Neuronal stem cell (in vitro differentiated cells): ENCODE data around the gene RBM4.

Source experiments
- DNase-seq: peaks from one replicate; pipeline ENCODE4 v3.0.0-alpha.2; 2013; ENCODE audit warnings: low spot score
- H2AFZ ChIP-seq: one replicate; pipeline ENCODE4 v1.6.1; 2013; ENCODE audit warnings: mild to moderate bottlenecking, low read length, inconsistent platforms
- H2AK5ac ChIP-seq: 2 replicates; pipeline ENCODE4 v1.6.1; 2013; ENCODE audit warnings: low read depth, mild to moderate bottlenecking, inconsistent platforms, low read length, moderate library complexity, mixed read lengths
- H2BK120ac ChIP-seq: 2 replicates; pipeline ENCODE4 v1.6.1; 2013; ENCODE audit warnings: low read depth, mild to moderate bottlenecking, inconsistent platforms, low read length, moderate library complexity, mixed read lengths
- H2BK12ac ChIP-seq: one replicate; pipeline ENCODE4 v1.6.1; 2013; ENCODE audit warnings: low read length, inconsistent platforms
- H2BK15ac ChIP-seq: 2 replicates; pipeline ENCODE4 v1.6.1; 2013; ENCODE audit warnings: mild to moderate bottlenecking, low read length, inconsistent platforms, mixed read lengths
- H2BK5ac ChIP-seq: one replicate; pipeline ENCODE4 v1.6.1; 2013; ENCODE audit warnings: inconsistent platforms, mild to moderate bottlenecking, low read length, moderate library complexity
- H3K14ac ChIP-seq: one replicate; pipeline ENCODE4 v1.6.1; 2013; ENCODE audit warnings: low read length, inconsistent platforms
- H3K18ac ChIP-seq: 2 replicates; pipeline ENCODE4 v1.6.1; 2013; ENCODE audit warnings: low read length, inconsistent platforms
- H3K23ac ChIP-seq: 2 replicates; pipeline ENCODE4 v1.6.1; 2013; ENCODE audit warnings: low read depth, mild to moderate bottlenecking, mixed read lengths, low read length, inconsistent platforms; ENCODE audit not compliant: poor library complexity
- H3K27ac ChIP-seq: replicated peaks from 3 replicates; pipeline ENCODE4 v1.5.1; 2013; ENCODE audit warnings: low read length, inconsistent platforms
- H3K27me3 ChIP-seq, 3 experiments: 2 replicates each; pipeline ENCODE4 v1.6.1; 2013; ENCODE audit warnings: low read length in 3 of 3, mild to moderate bottlenecking in 2 of 3, inconsistent platforms in 1 of 3, low read depth in 1 of 3, mixed read lengths in 1 of 3, moderate library complexity in 1 of 3; ENCODE audit not compliant: control insufficient read depth in 3 of 3, insufficient read depth in 3 of 3
- H3K36me3 ChIP-seq, 2 donors: replicated peaks in 1 of 2; 2 replicates each; pipeline ENCODE4 v1.6.1; 2013; ENCODE audit warnings: low read length in 2 of 2; ENCODE audit not compliant: control insufficient read depth in 2 of 2, insufficient read depth in 2 of 2
- H3K4ac ChIP-seq: 2 replicates; pipeline ENCODE4 v1.6.1; 2013; ENCODE audit warnings: inconsistent platforms, mild to moderate bottlenecking, low read length, moderate library complexity
- H3K4me1 ChIP-seq, 2 donors: 1 replicate in 1 of 2; 2 replicates in 1 of 2; pipeline ENCODE4 v1.6.1; 2013; ENCODE audit warnings: low read length in 2 of 2, low read depth in 1 of 2; ENCODE audit not compliant: control insufficient read depth in 2 of 2, insufficient read depth in 1 of 2
- H3K4me2 ChIP-seq: one replicate; pipeline ENCODE4 v1.6.1; 2013; ENCODE audit warnings: mild to moderate bottlenecking, low read length, inconsistent platforms; ENCODE audit not compliant: insufficient read depth, poor library complexity, severe bottlenecking
- H3K4me3 ChIP-seq, 2 donors: 2 replicates each; pipeline ENCODE4 v1.5.1; 2013; ENCODE audit warnings: low read length in 2 of 2, mild to moderate bottlenecking in 2 of 2, inconsistent platforms in 1 of 2, moderate library complexity in 1 of 2
- H3K79me1 ChIP-seq: one replicate; pipeline ENCODE4 v1.6.1; 2013; ENCODE audit warnings: low read depth, mild to moderate bottlenecking, inconsistent platforms, low read length, moderate library complexity
- H3K9ac ChIP-seq: one replicate; pipeline ENCODE4 v1.6.1; 2013; ENCODE audit warnings: mild to moderate bottlenecking, low read depth, low read length, inconsistent platforms; ENCODE audit not compliant: poor library complexity
- H3K9me3 ChIP-seq, 2 donors: replicated peaks in 1 of 2; 2 replicates each; pipeline versions ENCODE3 to v1.6.1; 2013; ENCODE audit warnings: low read length in 2 of 2, mild to moderate bottlenecking in 2 of 2, inconsistent platforms in 1 of 2, low read depth in 1 of 2, mixed read lengths in 1 of 2, moderate library complexity in 1 of 2; ENCODE audit not compliant: control insufficient read depth in 2 of 2, insufficient read depth in 1 of 2
- H4K8ac ChIP-seq: one replicate; pipeline ENCODE4 v1.6.1; 2013; ENCODE audit warnings: low read depth, mild to moderate bottlenecking, inconsistent platforms, low read length, moderate library complexity
- H4K91ac ChIP-seq: one replicate; pipeline ENCODE4 v1.6.1; 2013; ENCODE audit warnings: low read length, low read depth, mild to moderate bottlenecking, inconsistent platforms; ENCODE audit not compliant: poor library complexity
- WGBS, 2 donors: extraction: QIAGEN DNeasy Blood & Tissue Kit; methylation state at CpG; one replicate each; pipeline ENCODE4 v1.1.7; 2013; ENCODE audit warnings: missing lambda C conversion rate in 2 of 2, mixed read lengths in 1 of 2; ENCODE audit not compliant: insufficient read length in 2 of 2, insufficient replicate concordance in 1 of 2; ENCODE audit errors: extremely low coverage in 2 of 2; 5-methylcytosine and 5-hydroxymethylcytosine counted together

Gene RBM4

GRCh38 chr11:66643745-66644437 is 5.4 kb downstream of the RBM4 start:
- Histone ChIP-seq H2AK5ac (no peak overlapping the region), H3K23ac (peak overlapping the region; percentile 81), H3K9ac (peak overlapping the region; percentile 18), H3K4ac (no peak overlapping the region), H2BK15ac (no peak overlapping the region), H3K27ac (no peak overlapping the region), H2BK120ac (no peak overlapping the region), H4K91ac (no peak overlapping the region), H2AFZ (no peak overlapping the region), H3K14ac (no peak overlapping the region), H3K27me3 (no peaks in the 10 kb centered on the region), H3K36me3 (peaks cover 52 to 99% of the 10 kb centered on the region in 2 donors), H2BK5ac (no peak overlapping the region), H3K18ac (no peak overlapping the region), H4K8ac (no peak overlapping the region), H3K4me1 (peaks cover 14 to 25% of the 10 kb centered on the region in 2 donors), H2BK12ac (no peak overlapping the region), H3K4me2 (peak overlapping the region; percentile 39), H3K79me1 (peaks cover 6% of the 10 kb centered on the region), H3K4me3 (no peak overlapping the region), H3K9me3 (no peaks in the 10 kb centered on the region)
- WGBS, 2 donors, result no CpG with 5 or more reads among the region's 24 CpGs
- no peak for DNase-seq

- Histone ChIP-seq H3K4ac (no peak overlapping the region), H3K36me3 (peaks cover 60 to 97% of the 10 kb centered on the region in 2 donors)
These were observed 8.3 kb downstream of the RBM4 start for GRCh38 chr11:66646828-66647227.

GRCh38 chr11:66649903-66650302 is 11.4 kb downstream of the RBM4 start:
- Histone ChIP-seq H2AFZ (no peak overlapping the region), H3K4me2 (no peak overlapping the region), H3K27ac (no peak overlapping the region), H2BK5ac (no peak overlapping the region), H3K4ac (no peak overlapping the region), H2BK15ac (no peak overlapping the region), H3K79me1 (peaks cover 2% of the 10 kb centered on the region), H3K23ac (no peak overlapping the region), H4K91ac (no peak overlapping the region), H2BK120ac (no peak overlapping the region), H3K9me3 (no peaks in the 10 kb centered on the region), H3K27me3 (no peaks in the 10 kb centered on the region), H3K36me3 (peaks cover 52 to 93% of the 10 kb centered on the region in 2 donors), H2AK5ac (no peak overlapping the region), H3K14ac (no peak overlapping the region), H3K9ac (no peak overlapping the region), H3K4me1 (no peaks in the 10 kb centered on the region), H3K4me3 (no peak overlapping the region), H4K8ac (no peak overlapping the region), H3K18ac (no peak overlapping the region), H2BK12ac (no peak overlapping the region)
- DNase-seq, result no peak
- no CpG with 5 or more reads among the region's 5 CpGs for WGBS, 2 donors

More at GRCh38 chr11:66646828-66647227, 8.3 kb downstream of the RBM4 start:
- Histone ChIP-seq H2BK15ac (no peak overlapping the region), H3K79me1 (peaks cover 8% of the 10 kb centered on the region), H3K4me1 (peaks cover 5% of the 10 kb centered on the region in 2 donors), H3K14ac (no peak overlapping the region), H2BK5ac (no peak overlapping the region), H2AK5ac (no peak overlapping the region), H3K4me2 (no peak overlapping the region), H2BK12ac (no peak overlapping the region), H4K91ac (no peak overlapping the region), H2BK120ac (no peak overlapping the region), H3K18ac (no peak overlapping the region), H4K8ac (no peak overlapping the region), H3K27ac (no peak overlapping the region), H3K23ac (no peak overlapping the region), H3K9ac (no peak overlapping the region), H3K27me3 (no peaks in the 10 kb centered on the region), H2AFZ (no peak overlapping the region), H3K9me3 (no peaks in the 10 kb centered on the region), H3K4me3 (no peak overlapping the region)
- no CpG with 5 or more reads among the region's 4 CpGs for WGBS, 2 donors
- no peak for DNase-seq

GRCh38 chr11:66651016-66651415 is 12.5 kb downstream of the RBM4 start:
- Histone ChIP-seq H4K91ac (no peak overlapping the region), H3K36me3 (peaks cover 44 to 91% of the 10 kb centered on the region in 2 donors)

More at GRCh38 chr11:66651016-66651415, 12.5 kb downstream of the RBM4 start:
- Histone ChIP-seq H4K8ac (no peak overlapping the region), H3K4ac (no peak overlapping the region), H2BK120ac (no peak overlapping the region), H3K23ac (no peak overlapping the region), H3K14ac (no peak overlapping the region), H2BK15ac (no peak overlapping the region), H2BK12ac (no peak overlapping the region), H3K79me1 (peaks cover 2% of the 10 kb centered on the region), H2AFZ (no peak overlapping the region), H3K27me3 (no peaks in the 10 kb centered on the region), H3K4me3 (no peak overlapping the region), H3K4me1 (no peaks in the 10 kb centered on the region), H3K9ac (no peak overlapping the region), H3K9me3 (no peaks in the 10 kb centered on the region), H2AK5ac (no peak overlapping the region), H3K4me2 (no peak overlapping the region), H3K18ac (no peak overlapping the region), H2BK5ac (no peak overlapping the region), H3K27ac (peak overlapping the region; percentile 9)
- no peak for DNase-seq
- WGBS, 2 donors, result no CpG with 5 or more reads among the region's 2 CpGs
